AG10803 (cell line): ENCODE results near the gene CRY1.

Source experiments
- DNase-seq: peaks from one replicate; pipeline ENCODE4 v3.0.0; 2010; ENCODE audit warnings: low read depth
- H3K4me3 ChIP-seq: 2 replicates; pipeline ENCODE4 v1.5.1; 2011; ENCODE audit warnings: mild to moderate bottlenecking, low read length, control low read depth
- CTCF ChIP-seq: conservative IDR thresholded peaks from 2 replicates; pipeline ENCODE4 v1.5.1; 2011; ENCODE audit warnings: mild to moderate bottlenecking, low read length, control low read depth, inconsistent platforms

CRY1 gene

GRCh38 chr12:106954462-106955376, 138.6 kb downstream of the CRY1 start:
- DNase-seq, result peak; percentile 47
- H3K4me3 ChIP-seq, result peak overlapping the region; percentile 76
- no peak for TF ChIP-seq CTCF

GRCh38 chr12:106953352-106954250, 139.7 kb downstream of the CRY1 start:
- DNase-seq, result no peak
- TF ChIP-seq CTCF, result no peak
- H3K4me3 ChIP-seq, result no peak overlapping the region

- DNase-seq, result no peak
- TF ChIP-seq CTCF, result no peak
- H3K4me3 ChIP-seq, result no peak overlapping the region
These were observed 142.8 kb downstream of the CRY1 start for GRCh38 chr12:106950591-106950990.

GRCh38 chr12:106947461-106947860, 145.9 kb downstream of the CRY1 start:
- no peak for TF ChIP-seq CTCF

GRCh38 chr12:106945261-106945851, 148.0 kb downstream of the CRY1 start:
- no peak for DNase-seq
- H3K4me3 ChIP-seq, result no peak overlapping the region
- no peak for TF ChIP-seq CTCF

More at GRCh38 chr12:106947461-106947860, 145.9 kb downstream of the CRY1 start:
- no peak overlapping the region for H3K4me3 ChIP-seq
- DNase-seq, result no peak

- no peak for TF ChIP-seq CTCF
- no peak overlapping the region for H3K4me3 ChIP-seq
- no peak for DNase-seq
These were observed 150.6 kb downstream of the CRY1 start for GRCh38 chr12:106942775-106943174.
